ENCODE results near the gene VWC2L.

VWC2L gene

GRCh38 chr2:214504599-214505376, 93.9 kb downstream of the VWC2L start:
- no peak for TF ChIP-seq SIN3A (IDR thresholded peaks at IDR 0.05; ENCODE audit: borderline replicate concordance, insufficient read depth, low read length)
- TF ChIP-seq, protein P1, sequence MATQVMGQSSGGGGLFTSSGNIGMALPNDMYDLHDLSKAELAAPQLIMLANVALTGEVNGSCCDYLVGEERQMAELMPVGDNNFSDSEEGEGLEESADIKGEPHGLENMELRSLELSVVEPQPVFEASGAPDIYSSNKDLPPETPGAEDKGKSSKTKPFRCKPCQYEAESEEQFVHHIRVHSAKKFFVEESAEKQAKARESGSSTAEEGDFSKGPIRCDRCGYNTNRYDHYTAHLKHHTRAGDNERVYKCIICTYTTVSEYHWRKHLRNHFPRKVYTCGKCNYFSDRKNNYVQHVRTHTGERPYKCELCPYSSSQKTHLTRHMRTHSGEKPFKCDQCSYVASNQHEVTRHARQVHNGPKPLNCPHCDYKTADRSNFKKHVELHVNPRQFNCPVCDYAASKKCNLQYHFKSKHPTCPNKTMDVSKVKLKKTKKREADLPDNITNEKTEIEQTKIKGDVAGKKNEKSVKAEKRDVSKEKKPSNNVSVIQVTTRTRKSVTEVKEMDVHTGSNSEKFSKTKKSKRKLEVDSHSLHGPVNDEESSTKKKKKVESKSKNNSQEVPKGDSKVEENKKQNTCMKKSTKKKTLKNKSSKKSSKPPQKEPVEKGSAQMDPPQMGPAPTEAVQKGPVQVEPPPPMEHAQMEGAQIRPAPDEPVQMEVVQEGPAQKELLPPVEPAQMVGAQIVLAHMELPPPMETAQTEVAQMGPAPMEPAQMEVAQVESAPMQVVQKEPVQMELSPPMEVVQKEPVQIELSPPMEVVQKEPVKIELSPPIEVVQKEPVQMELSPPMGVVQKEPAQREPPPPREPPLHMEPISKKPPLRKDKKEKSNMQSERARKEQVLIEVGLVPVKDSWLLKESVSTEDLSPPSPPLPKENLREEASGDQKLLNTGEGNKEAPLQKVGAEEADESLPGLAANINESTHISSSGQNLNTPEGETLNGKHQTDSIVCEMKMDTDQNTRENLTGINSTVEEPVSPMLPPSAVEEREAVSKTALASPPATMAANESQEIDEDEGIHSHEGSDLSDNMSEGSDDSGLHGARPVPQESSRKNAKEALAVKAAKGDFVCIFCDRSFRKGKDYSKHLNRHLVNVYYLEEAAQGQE (IDR thresholded peaks at IDR 0.05; ENCODE audit: insufficient read depth in 1 of 2, low read depth in 2 of 2, low read length in 2 of 2), result no peak
- no peak for TF ChIP-seq POLR2AphosphoS5 (IDR thresholded peaks at IDR 0.05; ENCODE audit: low read depth, low read length)
- no peak for TF ChIP-seq TAF1 (IDR thresholded peaks at IDR 0.05; ENCODE audit: borderline replicate concordance, insufficient read depth, low read length)
- no peak for TF ChIP-seq FOXP2 (optimal IDR thresholded peaks at IDR 0.05; ENCODE audit: borderline replicate concordance, extremely low read depth, extremely low read length, insufficient read depth)

- no peak for TF ChIP-seq SIN3A (IDR thresholded peaks at IDR 0.05; ENCODE audit: borderline replicate concordance, insufficient read depth, low read length)
- TF ChIP-seq, protein P1 (IDR thresholded peaks at IDR 0.05; ENCODE audit: insufficient read depth in 1 of 2, low read depth in 2 of 2, low read length in 2 of 2), result no peak
Observed at GRCh38 chr2:214507032-214507431, 96.2 kb downstream of the VWC2L start.

DNA sequence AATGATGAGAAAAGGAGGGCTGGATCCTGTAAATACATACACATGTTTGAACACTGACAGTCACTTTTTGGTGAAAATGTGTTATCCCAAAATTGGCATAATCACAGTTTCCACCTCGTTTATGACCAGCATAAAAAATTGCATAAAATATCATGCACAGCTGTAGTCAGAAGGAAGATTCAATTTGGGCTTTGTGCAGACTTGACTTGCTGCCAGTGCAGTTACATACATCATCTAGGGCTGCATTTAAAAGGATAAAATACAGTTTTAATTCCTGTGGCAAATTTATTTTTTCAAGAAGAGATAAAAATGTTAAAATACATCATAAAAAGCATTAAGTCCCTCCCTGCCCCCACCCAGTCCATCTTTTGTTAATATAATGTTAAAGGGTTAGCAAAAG, 103.8 kb downstream of the VWC2L start:
- TF ChIP-seq FOXP2 (optimal IDR thresholded peaks at IDR 0.05; ENCODE audit: borderline replicate concordance, extremely low read depth, extremely low read length, insufficient read depth) (no peak), TAF1 (IDR thresholded peaks at IDR 0.05; ENCODE audit: borderline replicate concordance, insufficient read depth, low read length) (no peak), SIN3A (IDR thresholded peaks at IDR 0.05; ENCODE audit: borderline replicate concordance, insufficient read depth, low read length) (no peak), POLR2AphosphoS5 (IDR thresholded peaks at IDR 0.05; ENCODE audit: low read depth, low read length) (no peak)
- TF ChIP-seq, protein P1 (IDR thresholded peaks at IDR 0.05; ENCODE audit: insufficient read depth in 1 of 2, low read depth in 2 of 2, low read length in 2 of 2), result no peak

DNA sequence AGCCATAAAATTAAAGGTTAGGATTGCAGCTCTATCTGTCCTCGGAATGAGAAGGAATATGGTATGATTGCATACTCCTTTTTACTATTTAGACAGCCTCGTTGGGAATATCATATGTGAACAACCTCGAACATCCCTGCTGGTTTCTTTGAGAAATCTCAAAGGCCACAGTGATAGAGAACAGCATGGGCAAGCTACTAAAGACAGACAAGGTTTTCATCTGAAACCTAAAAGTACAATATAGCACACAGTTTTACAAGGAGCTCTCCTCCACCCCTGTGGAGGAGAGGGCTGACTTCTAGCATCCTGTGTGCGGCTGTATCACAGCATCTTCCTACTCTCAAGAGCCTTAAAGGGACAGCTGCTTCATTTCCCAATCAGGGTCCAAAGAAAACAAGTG, 104.3 kb downstream of the VWC2L start:
- TF ChIP-seq SIN3A (IDR thresholded peaks at IDR 0.05; ENCODE audit: borderline replicate concordance, insufficient read depth, low read length) (no peak), FOXP2 (optimal IDR thresholded peaks at IDR 0.05; ENCODE audit: borderline replicate concordance, extremely low read depth, extremely low read length, insufficient read depth) (no peak), POLR2AphosphoS5 (IDR thresholded peaks at IDR 0.05; ENCODE audit: low read depth, low read length) (no peak)

DNA sequence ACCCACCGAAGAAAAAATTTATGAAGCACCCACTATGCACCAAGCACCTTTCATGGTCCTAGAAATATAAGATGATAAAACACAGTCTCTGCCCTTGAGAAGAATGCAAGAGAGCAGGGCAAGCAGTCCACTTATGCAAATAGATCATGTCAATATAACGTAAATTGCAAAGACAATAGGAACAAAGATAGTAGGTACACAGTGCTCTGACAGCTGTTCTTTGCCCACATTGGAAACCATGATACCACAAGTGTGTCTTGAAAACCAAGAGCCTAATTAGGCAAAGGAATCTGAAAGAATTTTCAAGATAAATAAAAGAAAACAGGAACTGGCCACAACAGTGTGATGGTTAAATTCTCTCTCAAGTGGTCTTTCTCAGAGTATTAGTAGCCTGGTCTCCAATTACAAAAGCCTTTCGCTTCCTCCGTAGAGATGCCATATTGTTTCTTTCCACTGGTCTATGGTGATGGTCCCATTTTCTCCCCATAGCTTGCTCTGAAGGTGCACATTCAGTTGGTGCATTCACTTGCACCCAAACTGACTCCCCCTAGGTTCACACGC, 108.5 kb downstream of the VWC2L start:
- TF ChIP-seq FOXP2 (optimal IDR thresholded peaks at IDR 0.05; ENCODE audit: borderline replicate concordance, extremely low read depth, extremely low read length, insufficient read depth), result no peak
- TF ChIP-seq POLR2AphosphoS5 (IDR thresholded peaks at IDR 0.05; ENCODE audit: low read depth, low read length), result no peak
- TF ChIP-seq, protein P1 (IDR thresholded peaks at IDR 0.05; ENCODE audit: insufficient read depth in 1 of 2, low read depth in 2 of 2, low read length in 2 of 2), result no peak
- no peak for TF ChIP-seq TAF1 (IDR thresholded peaks at IDR 0.05; ENCODE audit: borderline replicate concordance, insufficient read depth, low read length)
- TF ChIP-seq SIN3A (IDR thresholded peaks at IDR 0.05; ENCODE audit: borderline replicate concordance, insufficient read depth, low read length), result no peak
